ENCODE results near the gene RNFT2.

The RNFT2 gene

DNA sequence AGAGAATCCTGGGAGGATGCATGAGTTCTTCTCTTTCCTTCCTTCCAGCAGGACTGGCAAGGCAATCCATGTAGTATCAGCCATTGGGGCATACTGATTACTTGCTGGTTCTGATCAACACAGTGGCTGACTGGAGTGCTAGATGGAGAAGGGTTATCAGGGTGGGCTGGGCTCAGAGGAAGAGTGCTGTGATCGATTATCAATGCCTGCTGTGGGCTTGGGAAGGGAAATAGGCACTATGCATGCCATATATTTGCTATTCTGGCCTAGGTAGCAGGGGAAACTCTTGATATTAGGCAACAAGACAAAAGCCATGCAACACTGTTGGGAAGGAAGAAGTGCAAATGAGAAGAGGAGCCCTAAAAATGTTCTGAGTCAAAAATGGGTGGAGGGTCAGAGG, 97.4 kb downstream of the RNFT2 start:
- DNase-seq (ENCODE audit: low read depth): no peak

DNA sequence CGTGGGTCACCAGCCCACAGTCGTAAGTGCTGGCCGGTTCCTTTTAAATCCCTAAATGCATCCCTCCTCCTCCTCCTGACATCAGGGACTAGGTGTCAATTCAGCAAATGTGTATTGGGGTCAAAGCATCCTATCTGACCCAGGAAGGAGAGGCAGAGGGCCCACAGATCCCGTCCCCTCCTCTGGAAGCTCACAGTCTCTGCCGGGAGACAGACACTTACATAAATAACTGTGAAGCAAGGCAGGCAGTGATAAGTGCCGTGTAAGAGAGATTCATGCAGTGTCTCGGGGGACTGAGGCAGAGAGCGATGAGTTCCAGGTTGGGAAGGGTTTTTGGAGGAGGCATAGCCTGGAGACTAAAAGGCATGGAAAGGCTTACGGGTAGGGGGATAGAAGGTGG, 99.0 kb downstream of the RNFT2 start:
- no peak for DNase-seq (ENCODE audit: low read depth)

GRCh38 chr12:116838365-116838764, 100.2 kb downstream of the RNFT2 start:
- no peak for DNase-seq (ENCODE audit: low read depth)

- DNase-seq (ENCODE audit: low read depth): no peak
Observed at GRCh38 chr12:116839287-116839830, 101.2 kb downstream of the RNFT2 start.

DNA sequence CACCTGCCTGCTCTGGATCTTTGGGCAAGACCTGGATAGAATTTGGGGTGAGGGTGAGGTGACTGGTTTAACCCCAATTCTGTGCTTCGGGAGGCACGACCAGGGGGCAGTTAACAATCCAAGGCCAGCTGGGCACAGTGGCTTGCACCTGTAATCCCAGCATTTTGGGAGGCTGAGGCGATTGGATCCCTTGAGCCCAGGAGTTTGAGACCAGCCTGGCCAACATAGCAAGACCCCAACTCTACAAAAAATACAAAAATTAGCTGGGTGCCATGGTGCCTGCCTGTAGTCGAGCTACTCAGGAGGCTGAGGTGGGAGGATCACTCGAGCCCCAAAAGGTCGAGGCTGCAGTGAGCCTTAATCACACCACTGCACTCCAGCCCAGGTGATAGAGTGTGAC, 105.0 kb downstream of the RNFT2 start:
- DNase-seq (ENCODE audit: low read depth): no peak

- no peak for DNase-seq (ENCODE audit: low read depth)
Observed at GRCh38 chr12:116849216-116849615, 111.1 kb downstream of the RNFT2 start.

DNA sequence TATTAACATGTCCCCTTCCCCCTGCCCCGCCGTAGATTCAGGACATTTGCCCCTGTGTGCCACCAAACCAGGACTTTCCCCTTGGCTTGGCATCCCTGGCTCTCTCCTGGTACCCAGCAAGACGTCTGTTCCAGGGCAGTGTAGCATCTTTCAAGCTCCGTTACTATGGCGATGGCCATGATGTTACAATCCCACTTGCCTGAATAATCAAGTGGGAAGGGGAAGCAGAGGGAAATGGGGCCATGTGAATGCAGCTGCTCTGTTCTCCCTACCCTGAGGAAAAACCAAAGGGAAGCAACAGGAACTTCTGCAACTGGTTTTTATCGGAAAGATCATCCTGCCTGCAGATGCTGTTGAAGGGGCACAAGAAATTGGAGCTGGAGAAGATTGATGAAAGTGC, 114.2 kb downstream of the RNFT2 start:
- no peak for DNase-seq (ENCODE audit: low read depth)

GRCh38 chr12:116853507-116853906, 115.4 kb downstream of the RNFT2 start:
- no peak for DNase-seq (ENCODE audit: low read depth)

DNA sequence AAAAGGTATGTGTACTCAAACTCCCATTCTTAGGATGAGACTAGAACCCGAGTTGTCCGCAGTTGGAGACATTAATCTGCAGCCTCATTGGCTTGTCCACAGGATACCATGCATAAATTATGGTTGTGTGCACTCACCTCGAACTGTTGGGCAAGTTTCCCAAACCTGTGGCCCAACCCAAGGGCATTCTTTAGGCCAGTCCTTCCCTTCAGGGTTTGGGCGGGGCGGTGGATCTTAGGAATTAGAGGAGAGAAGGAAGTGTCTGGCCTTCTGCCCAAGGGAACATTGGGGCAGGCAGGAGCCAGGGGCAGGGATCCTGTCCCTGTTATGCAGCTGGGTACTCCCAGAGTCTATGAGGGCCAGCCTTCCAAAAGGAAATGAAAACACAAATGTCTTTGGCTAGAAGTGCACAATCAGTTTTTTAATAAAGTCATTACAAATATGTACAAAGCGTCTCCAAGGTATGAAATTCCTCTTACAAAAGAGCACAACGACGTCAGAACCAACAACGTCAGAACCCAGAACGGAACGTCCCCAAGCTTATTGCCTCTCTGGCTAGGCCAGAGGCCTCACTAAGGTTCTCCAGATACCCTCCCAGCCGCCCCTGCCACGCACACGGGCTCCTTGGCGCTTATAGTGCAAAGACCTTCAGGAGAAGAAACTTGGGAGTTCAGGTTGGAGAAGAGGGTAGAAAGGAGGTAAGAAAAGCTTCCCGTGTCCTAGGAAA, 117.8 kb downstream of the RNFT2 start:
- no peak for DNase-seq (ENCODE audit: low read depth)

- no peak for DNase-seq (ENCODE audit: low read depth)
Observed at GRCh38 chr12:116856729-116857128, 118.6 kb downstream of the RNFT2 start.

GRCh38 chr12:116859079-116859478, 121.0 kb downstream of the RNFT2 start:
- DNase-seq (ENCODE audit: low read depth): no peak

- DNase-seq (ENCODE audit: low read depth): no peak
Observed at GRCh38 chr12:116860263-116860662, 122.1 kb downstream of the RNFT2 start.

DNA sequence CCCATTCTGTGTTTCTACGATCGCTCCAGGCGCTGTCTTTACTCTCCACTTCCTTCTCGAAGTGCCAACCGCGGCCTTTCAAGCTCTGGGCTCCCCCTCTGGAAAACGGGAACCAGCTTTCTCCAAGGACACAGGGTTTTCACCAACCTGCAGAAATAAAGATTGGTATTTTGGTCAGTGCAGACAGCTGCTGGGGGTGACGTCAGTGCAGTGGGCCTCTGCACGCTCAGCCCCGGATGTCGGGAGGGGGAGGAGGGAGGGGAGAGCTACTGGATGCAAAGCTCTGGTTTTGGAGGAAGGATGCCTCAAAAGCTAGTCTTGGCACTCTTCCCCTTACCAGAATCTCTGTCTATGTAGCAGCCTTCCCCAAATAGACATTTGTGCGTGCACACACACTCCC, 123.2 kb downstream of the RNFT2 start:
- peak; percentile 62 for DNase-seq (ENCODE audit: low read depth)

DNA sequence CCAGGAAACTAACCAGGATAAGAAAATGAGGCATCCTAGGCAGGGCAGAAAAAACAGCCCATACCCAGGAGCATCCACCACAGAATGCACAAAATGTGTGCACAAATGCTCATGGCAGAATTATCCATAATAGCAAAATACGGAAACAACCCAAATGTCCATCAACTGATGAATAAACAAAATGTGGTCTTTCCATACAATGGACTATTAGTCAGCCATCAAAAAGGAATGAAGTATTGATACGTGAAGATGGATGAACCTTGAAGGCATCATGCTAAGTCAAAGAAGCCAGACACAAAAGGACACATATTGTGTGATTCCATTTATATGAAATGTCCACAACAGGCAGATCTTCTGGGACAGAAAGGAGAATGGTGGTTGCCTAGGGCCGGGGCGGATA, 124.1 kb downstream of the RNFT2 start:
- no peak for DNase-seq (ENCODE audit: low read depth)

DNA sequence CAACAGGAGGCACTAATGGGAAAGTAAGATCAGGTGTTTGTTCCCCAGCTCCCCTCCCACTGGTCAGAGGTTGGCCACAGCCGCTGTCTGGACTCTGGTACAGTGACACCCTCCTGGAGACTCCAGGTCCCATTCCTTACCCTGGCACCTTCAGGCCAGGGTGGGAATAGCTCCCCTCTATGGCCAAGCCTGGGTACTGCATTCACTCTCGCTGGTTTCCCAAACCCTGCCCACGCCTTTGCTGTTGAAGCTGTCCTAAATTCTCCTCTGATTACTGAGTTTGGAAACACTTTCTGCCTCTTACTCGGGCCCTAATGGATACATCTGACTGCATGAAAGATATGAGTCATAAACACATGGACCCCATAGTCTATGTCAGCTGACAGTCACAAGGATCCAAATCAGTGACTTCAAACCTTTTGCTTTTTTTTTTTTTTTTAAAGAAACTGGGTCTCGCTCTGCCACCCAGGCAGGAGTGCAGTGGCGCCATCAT, 125.2 kb downstream of the RNFT2 start:
- DNase-seq (ENCODE audit: low read depth): peak; percentile 65

DNA sequence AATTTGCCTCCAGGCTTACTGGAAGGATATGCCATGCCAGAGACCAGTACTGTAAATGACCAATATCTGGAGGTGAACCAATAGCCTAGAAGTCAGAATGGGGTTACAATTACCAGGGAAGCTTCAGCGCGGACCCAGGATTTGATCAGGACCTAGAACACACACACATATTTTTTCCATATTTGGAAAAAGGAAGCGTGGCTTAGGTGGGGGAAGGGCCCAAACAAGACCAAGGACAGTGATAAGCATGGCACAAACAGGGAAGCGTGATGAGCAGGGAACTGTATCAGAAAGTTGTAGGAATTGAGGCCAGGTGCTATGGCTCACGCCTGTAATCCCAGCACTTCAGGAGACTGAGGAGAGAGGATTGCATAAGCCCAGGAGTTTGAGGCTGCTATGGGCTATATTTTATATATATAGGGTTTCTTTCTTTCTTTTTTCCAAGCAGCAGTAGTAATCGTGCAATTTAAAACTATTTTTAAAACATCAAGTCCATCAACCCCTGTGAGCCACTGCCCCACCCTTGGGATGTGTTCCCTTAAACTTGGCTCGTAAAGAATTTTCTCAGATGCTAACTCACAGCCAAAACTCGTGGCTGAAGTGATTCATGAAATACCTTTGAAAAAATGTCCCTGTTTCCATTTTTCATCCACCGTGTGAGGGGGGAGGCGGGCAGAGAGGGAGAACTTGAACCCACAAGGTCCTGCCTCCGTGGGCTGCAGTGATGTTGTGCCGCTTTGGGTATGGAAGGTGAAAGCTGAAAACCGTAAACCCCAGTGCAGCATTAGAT, 126.5 kb downstream of the RNFT2 start:
- DNase-seq (ENCODE audit: low read depth): peak; percentile 79

DNA sequence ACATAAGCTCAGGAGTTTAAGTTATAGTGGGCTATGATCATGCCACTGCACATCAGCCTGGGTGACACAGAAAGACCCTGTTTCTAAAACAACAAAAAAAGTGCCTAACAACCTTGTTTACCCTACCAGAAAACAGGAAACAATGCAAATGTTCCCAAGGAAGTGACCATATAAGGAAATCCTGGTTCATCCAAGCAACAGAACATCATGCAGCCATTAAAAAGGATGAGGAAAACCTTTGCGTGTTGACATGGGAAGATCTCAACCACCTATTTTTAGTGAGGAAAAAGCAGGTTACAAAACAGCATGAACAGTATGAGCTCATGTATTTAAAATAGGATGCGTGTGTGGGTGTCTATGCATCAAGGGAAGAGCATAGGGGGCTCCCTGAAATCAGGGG, 129.4 kb downstream of the RNFT2 start:
- DNase-seq (ENCODE audit: low read depth): no peak

GRCh38 chr12:116870306-116870705, 132.2 kb downstream of the RNFT2 start:
- DNase-seq (ENCODE audit: low read depth): no peak

- DNase-seq (ENCODE audit: low read depth): no peak
Observed at GRCh38 chr12:116874324-116874995, 136.3 kb downstream of the RNFT2 start.

- no peak for DNase-seq (ENCODE audit: low read depth)
Observed at GRCh38 chr12:116876151-116876869, 138.2 kb downstream of the RNFT2 start.

- DNase-seq (ENCODE audit: low read depth): no peak
Observed at GRCh38 chr12:116878567-116879508, 140.7 kb downstream of the RNFT2 start.
